A549 (cell line): Measurements from ENCODE around the gene MED17. TPM values are rescaled to one million over a fixed set of nuclear protein-coding genes. Genes with fewer than 3 reads are reported as not detected.
A peak's percentile ranks its signal among the peaks of the same experiment; 100 is the strongest.

Source experiments
- ATAC-seq, 2 experiments: fragments of 200-7000 bp in 1 of 2; fragments of >200 bp in 1 of 2; cut with Nextera tagmentation in 1 of 2; cut with Tn5 transposase in 1 of 2; 3 replicates each; pipeline versions ENCODE4 v1.8.0 to v1.9.1; 2018 to 2020; ENCODE audit warnings: mild to moderate bottlenecking in 1 of 2, moderate library complexity in 1 of 2
- CTCF ChIA-PET: fragments of 300-600 bp; sonication (Branson Sonifier 250); formaldehyde crosslinking; extraction: SDS; loops from one replicate; lab custom pipeline; 2021; ENCODE audit warnings: antibody characterized with exemption, inconsistent platforms; lab: Yijun Ruan, JAX
- POLR2A ChIA-PET: fragments of 350-600 bp; formaldehyde crosslinking; extraction: SDS; loops from one replicate; lab custom pipeline; 2021; ENCODE audit warnings: antibody characterized with exemption, inconsistent platforms; lab: Yijun Ruan, JAX
- DNase-seq, 2 experiments: peaks; one replicate each; pipeline versions ENCODE4 v3.0.0 to v3.0.0-alpha.2; 2011 to 2016; ENCODE audit warnings: low read depth in 1 of 2, low spot score in 1 of 2
- FAIRE-seq: peaks from 2 replicates; lab custom pipeline; 2011; peaks lifted over from hg19 to GRCh38; lab: Jason Lieb, UNC
- H3K27ac ChIP-seq, 2 experiments: fragments of >200 bp; sonication (Bioruptor Twin); formaldehyde crosslinking; 3 replicates each; pipeline ENCODE4 v1.5.1; 2016 to 2017
- H3K4me1 ChIP-seq: fragments of >200 bp; sonication (Bioruptor Twin); formaldehyde crosslinking; 3 replicates; pipeline ENCODE4 v1.6.1; 2016
- H3K4me2 ChIP-seq: fragments of >200 bp; sonication (Bioruptor Twin); formaldehyde crosslinking; 3 replicates; pipeline ENCODE4 v1.6.1; 2016
- H3K4me3 ChIP-seq: fragments of >200 bp; sonication (Bioruptor Twin); formaldehyde crosslinking; 3 replicates; pipeline ENCODE4 v1.5.1; 2016
- H3K9me3 ChIP-seq: fragments of >200 bp; sonication (Bioruptor Twin); formaldehyde crosslinking; 3 replicates; pipeline ENCODE4 v1.6.1; 2016
- CEBPB ChIP-seq, 2 experiments: fragments of >200 bp in 1 of 2; sonication (Bioruptor Twin) in 1 of 2; formaldehyde crosslinking in 1 of 2; IDR thresholded peaks; 2 replicates each; pipeline ENCODE4 v1.6.1; 2012 to 2016
- CTCF ChIP-seq: fragments of >200 bp; sonication (Bioruptor Twin); formaldehyde crosslinking; IDR thresholded peaks from 3 replicates; pipeline ENCODE4 v1.5.1; 2016
- EP300 ChIP-seq, 2 experiments: fragments of >200 bp; sonication (Bioruptor Twin); formaldehyde crosslinking; IDR thresholded peaks; 2 replicates in 1 of 2; 3 replicates in 1 of 2; pipeline ENCODE4 v1.6.1; 2016 to 2017
- FOXS1 ChIP-seq: fragments of 250-450 bp; sonication (Bioruptor Pico); IDR thresholded peaks from 2 replicates; pipeline ENCODE4 v1.5.0; 2020; ENCODE audit warnings: mild to moderate bottlenecking, moderate library complexity
- HMGXB4 ChIP-seq: fragments of 250-450 bp; sonication (Bioruptor Pico); IDR thresholded peaks from 2 replicates; pipeline ENCODE4 v1.5.0; 2021; ENCODE audit warnings: mild to moderate bottlenecking, moderate library complexity, borderline replicate concordance
- HOXB13 ChIP-seq: fragments of 250-450 bp; sonication (Bioruptor Pico); IDR thresholded peaks from 2 replicates; pipeline ENCODE4 v1.5.0; 2020; ENCODE audit warnings: low read depth, mild to moderate bottlenecking, moderate library complexity
- MAZ ChIP-seq: fragments of 150-350 bp; IDR thresholded peaks from 2 replicates; pipeline ENCODE4 v1.6.1; 2014; ENCODE audit warnings: antibody characterized with exemption, low read depth, low read length, borderline replicate concordance
- MYC ChIP-seq: IDR thresholded peaks from 2 replicates; pipeline ENCODE4 v1.6.1; 2012; ENCODE audit warnings: mild to moderate bottlenecking, inconsistent platforms, low read length, improper control_type of control experiment, borderline replicate concordance
- NPAS2 ChIP-seq: fragments of 250-450 bp; sonication (Bioruptor Pico); IDR thresholded peaks from 2 replicates; pipeline ENCODE4 v1.8.0; 2022; ENCODE audit warnings: mild to moderate bottlenecking, moderate library complexity, borderline replicate concordance
- PBX3 ChIP-seq: IDR thresholded peaks from 2 replicates; pipeline ENCODE4 v1.6.1; 2012
- POLR2A ChIP-seq: IDR thresholded peaks from 2 replicates; pipeline ENCODE4 v1.6.1; 2012; ENCODE audit warnings: mild to moderate bottlenecking, low read length
- RFX5 ChIP-seq: fragments of 450-650 bp; IDR thresholded peaks from 2 replicates; pipeline ENCODE4 v1.7.1; 2014; ENCODE audit warnings: antibody characterized with exemption, mild to moderate bottlenecking, moderate library complexity
- SMC3 ChIP-seq: fragments of >200 bp; sonication (Bioruptor Twin); formaldehyde crosslinking; IDR thresholded peaks from 3 replicates; pipeline ENCODE4 v1.6.1; 2018; ENCODE audit warnings: inconsistent platforms
- TP53 ChIP-seq: fragments of 250-450 bp; sonication (Bioruptor Pico); IDR thresholded peaks from 2 replicates; pipeline ENCODE4 v1.5.0; 2021; ENCODE audit warnings: mild to moderate bottlenecking, moderate library complexity
- USF2 ChIP-seq: fragments of 450-650 bp; IDR thresholded peaks from 2 replicates; pipeline ENCODE4 v1.6.1; 2014; ENCODE audit warnings: antibody characterized with exemption
- ZC3H11A ChIP-seq: fragments of 450-650 bp; IDR thresholded peaks from 2 replicates; pipeline ENCODE4 v1.6.1; 2014; ENCODE audit warnings: antibody characterized with exemption, mild to moderate bottlenecking
- WGBS: methylation state at CpG from one replicate; pipeline ENCODE4 v1.1.6; 2017; ENCODE audit errors: missing lambda C conversion rate; 5-methylcytosine and 5-hydroxymethylcytosine counted together
- polyA plus RNA-seq, 4 experiments: library from polyadenylated mRNA; depleted of rRNA in 3 of 4; stranded (reverse); fragments of >200 nt; fragmentation: RNase III in 1 of 4; extraction: RNeasy Plus Mini Kit Qiagen cat#74134 plus additional on column Dnase treatment in 1 of 4; gene quantifications; 2 replicates in 3 of 4; 3 replicates in 1 of 4; pipeline ENCODE4 v1.2.3, GENCODE V29; 2011 to 2017
- TF ChIP-seq, protein P1 (sequence below): IDR thresholded peaks from 2 replicates; pipeline ENCODE4 v1.6.1; 2012; ENCODE audit warnings: low read depth, borderline replicate concordance
- TF ChIP-seq, protein P2 (sequence below): fragments of 150-350 bp; IDR thresholded peaks from 2 replicates; pipeline ENCODE4 v1.6.1; 2014; ENCODE audit warnings: low read depth, mild to moderate bottlenecking, low read length
- TF ChIP-seq, protein P3 (sequence below): IDR thresholded peaks from 2 replicates; pipeline ENCODE4 v1.6.1; 2012

Gene MED17
- polyA plus RNA-seq, 2 of the 4 experiments (the other 2 are of a cell fraction): 16.2 to 20.3 TPM

GRCh38 chr11:93740730-93741093 is 43.4 kb upstream of the MED17 start:
- Histone ChIP-seq H3K4me2 (peak overlapping the region; percentile 90), H3K9me3 (no peaks in the 10 kb centered on the region), H3K4me1 (peaks cover 52% of the 10 kb centered on the region), H3K27ac (peak overlapping the region; percentile 92 to 98), H3K4me3 (peak overlapping the region; percentile 90)
- 2% methylated on average over 20 of the region's 20 CpGs for WGBS
- FAIRE-seq (no peak), DNase-seq (peak; percentile 35 to 70), ATAC-seq (peak; percentile 69 to 74)
- ChIA-PET POLR2A (interaction anchor here (0.6 to 4.2 kb wide), 5 partner anchors 8 to 170 kb away, joined by 6 to 48 read pairs (median 13); partner anchors contain the start of gene MED17), CTCF (interaction anchor here (0.6 kb wide), 1 partner anchor 29 kb away, joined by 3 read pairs; no protein-coding TSS in a partner anchor)
- TF ChIP-seq MYC (peak; percentile 79), PBX3 (no peak), USF2 (peak; percentile 72), EP300 (IDR thresholded peaks at IDR 0.05) (no peak), ZC3H11A (no peak), CTCF (no peak), SMC3 (no peak), NPAS2 (CRISPR knock-in tag) (no peak), HOXB13 (CRISPR knock-in tag) (no peak), MAZ (no peak), TP53 (CRISPR knock-in tag) (no peak), RFX5 (no peak), HMGXB4 (CRISPR knock-in tag) (no peak), FOXS1 (CRISPR knock-in tag) (no peak), POLR2A (no peak), CEBPB (IDR thresholded peaks at IDR 0.05) (0 out of 4 replicates have a peak, but pooled peaks of 1 of the 2 experiments have one; percentile 13)
- TF ChIP-seq, protein P1, sequence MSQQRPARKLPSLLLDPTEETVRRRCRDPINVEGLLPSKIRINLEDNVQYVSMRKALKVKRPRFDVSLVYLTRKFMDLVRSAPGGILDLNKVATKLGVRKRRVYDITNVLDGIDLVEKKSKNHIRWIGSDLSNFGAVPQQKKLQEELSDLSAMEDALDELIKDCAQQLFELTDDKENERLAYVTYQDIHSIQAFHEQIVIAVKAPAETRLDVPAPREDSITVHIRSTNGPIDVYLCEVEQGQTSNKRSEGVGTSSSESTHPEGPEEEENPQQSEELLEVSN: no peak
- TF ChIP-seq, protein P2, sequence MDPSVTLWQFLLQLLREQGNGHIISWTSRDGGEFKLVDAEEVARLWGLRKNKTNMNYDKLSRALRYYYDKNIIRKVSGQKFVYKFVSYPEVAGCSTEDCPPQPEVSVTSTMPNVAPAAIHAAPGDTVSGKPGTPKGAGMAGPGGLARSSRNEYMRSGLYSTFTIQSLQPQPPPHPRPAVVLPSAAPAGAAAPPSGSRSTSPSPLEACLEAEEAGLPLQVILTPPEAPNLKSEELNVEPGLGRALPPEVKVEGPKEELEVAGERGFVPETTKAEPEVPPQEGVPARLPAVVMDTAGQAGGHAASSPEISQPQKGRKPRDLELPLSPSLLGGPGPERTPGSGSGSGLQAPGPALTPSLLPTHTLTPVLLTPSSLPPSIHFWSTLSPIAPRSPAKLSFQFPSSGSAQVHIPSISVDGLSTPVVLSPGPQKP: no peak
- TF ChIP-seq, protein P3, sequence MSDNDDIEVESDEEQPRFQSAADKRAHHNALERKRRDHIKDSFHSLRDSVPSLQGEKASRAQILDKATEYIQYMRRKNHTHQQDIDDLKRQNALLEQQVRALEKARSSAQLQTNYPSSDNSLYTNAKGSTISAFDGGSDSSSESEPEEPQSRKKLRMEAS: peak; percentile 91
- TF ChIP-seq, all 56 proteins: peak for 4
